Erythroblast (primary cell): Measurements from ENCODE around the gene TIMMDC1.

ENCODE experiments used
- GATA1 ChIP-seq: IDR thresholded peaks from 2 replicates; pipeline ENCODE4 v1.6.1; 2011; ENCODE audit warnings: low read depth, mild to moderate bottlenecking, control low read depth, low read length, moderate library complexity
- POLR2A ChIP-seq: IDR thresholded peaks from 2 replicates; pipeline ENCODE4 v1.6.1; 2011; ENCODE audit warnings: mild to moderate bottlenecking, low read length

- TF ChIP-seq POLR2A (no peak), GATA1 (no peak)
Observed at GRCh38 chr3:119562307-119562961, 64.1 kb downstream of the TIMMDC1 start.
